Endometrial microvascular endothelial cells (primary cell): ENCODE results near the gene MBD3L2. TPM values are rescaled to one million over a fixed set of nuclear protein-coding genes. Genes with fewer than 3 reads are reported as not detected.
"Not testable (repeated sequence)": the region's sequence is repeated elsewhere in the genome, so short reads cannot be mapped to it uniquely, and the experiment has no call there.

Experiments
- in situ Hi-C: cut with HindIII; loops from 2 replicates; pipeline ENCODE4 v1.10.0; 2017; ENCODE audit warnings: low sequenced_read_pairs, low pct_unique_long_range_greater_than_20kb; ENCODE audit errors: inconsistent ontology term
- total RNA-seq: library from RNA; depleted of rRNA; stranded (reverse); fragments of >200 nt; gene quantifications from one replicate; pipeline ENCODE4 v1.2.3, GENCODE V29; 2015; ENCODE audit errors: inconsistent ontology term

Gene MBD3L2
- total RNA-seq, 1 donor from 2014 or later = not detected

- in situ Hi-C loops = not testable (repeated sequence)
Observed at GRCh38 chr19:7056371-7056770, 7.2 kb downstream of the MBD3L2 start.

DNA sequence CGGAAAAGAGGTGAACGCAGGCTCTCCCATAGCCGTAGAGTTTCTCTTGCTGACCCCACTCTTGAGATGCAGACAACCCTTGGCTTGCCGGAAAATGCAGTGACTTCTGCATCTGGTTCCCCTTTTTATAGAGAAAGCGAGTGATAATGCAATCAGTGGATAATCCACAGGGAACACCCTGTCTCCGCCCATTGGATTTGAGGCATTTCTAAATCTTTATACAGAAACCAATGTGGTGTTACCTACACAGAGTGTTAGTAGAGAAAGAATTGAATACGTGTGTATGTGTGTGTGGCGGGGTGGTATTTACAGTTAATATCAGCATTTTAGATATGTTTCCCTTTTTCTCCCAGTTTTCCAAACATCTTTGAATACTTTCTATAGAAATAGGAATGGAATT lies 9.5 kb downstream of the MBD3L2 start, which contains the start of gene MBD3L3:
Gene MBD3L3 (minus strand): TSS at position 101 of the 400 bp plus-strand sequence. CDS start 71 bp downstream, at position 30.
- in situ Hi-C loops = not testable (repeated sequence)

DNA sequence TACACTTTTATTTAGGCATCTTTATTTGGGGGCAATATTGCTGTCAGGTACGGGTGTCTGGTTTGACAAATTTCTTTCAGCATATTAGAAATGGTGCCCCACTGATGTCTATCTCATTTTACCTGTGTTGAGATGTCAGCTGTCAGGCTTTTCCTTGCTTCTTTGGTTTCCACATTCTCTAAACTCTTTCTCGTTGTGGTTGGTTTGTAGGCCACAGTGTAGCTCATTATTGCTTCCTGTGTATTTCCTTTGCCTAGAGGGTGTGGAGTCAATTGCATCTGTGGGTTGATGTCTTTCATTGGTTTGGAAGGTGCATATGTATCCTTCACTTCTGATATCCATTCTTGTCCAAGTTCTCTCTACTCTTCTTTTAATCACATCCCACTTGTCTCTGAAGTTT lies 10.9 kb downstream of the MBD3L2 start:
- in situ Hi-C loops = not testable (repeated sequence)

- in situ Hi-C loops = no loop called here
Observed at GRCh38 chr19:7063339-7063738, 14.2 kb downstream of the MBD3L2 start.

GRCh38 chr19:7063764-7064418 lies 14.8 kb downstream of the MBD3L2 start:
- in situ Hi-C loops = no loop called here

DNA sequence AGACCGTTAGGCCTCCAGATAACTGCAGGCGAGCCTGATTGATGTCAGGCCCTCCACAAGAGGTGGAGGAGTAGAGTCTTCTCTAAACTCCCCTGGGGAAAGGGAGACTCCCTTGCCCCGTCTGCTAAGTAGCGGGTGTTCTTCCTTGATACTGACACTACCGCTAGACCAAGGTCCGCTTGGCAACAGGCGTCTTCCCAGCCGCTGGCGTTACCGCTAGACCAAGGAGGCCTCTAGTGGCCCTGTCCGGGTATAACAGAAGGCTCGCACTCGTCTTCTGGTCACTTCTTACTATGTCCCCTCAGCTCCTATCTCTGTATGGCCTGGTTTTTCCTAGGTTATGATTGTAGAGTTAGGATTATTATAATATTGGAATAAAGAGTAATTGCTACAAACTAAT lies 18.0 kb downstream of the MBD3L2 start:
- in situ Hi-C loops = not testable (repeated sequence)

DNA sequence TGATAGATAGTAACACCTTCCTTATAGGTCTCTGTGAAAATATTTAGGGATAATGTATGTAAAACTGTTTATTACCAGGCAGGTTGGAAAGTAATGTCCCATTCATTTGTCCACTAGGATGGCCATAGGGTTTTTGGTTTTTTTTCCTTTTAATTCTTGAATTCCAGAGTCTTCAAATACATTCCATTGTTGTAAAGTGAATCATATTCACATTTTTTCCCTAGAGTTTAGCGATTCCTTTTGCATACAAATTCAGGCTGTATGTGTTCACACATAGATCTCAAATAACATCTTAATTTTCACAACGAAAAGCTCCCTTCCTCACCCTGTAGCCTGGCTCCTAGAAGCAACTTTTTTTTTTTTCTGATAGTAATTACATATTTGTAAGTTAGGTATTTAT lies 18.6 kb downstream of the MBD3L2 start:
- in situ Hi-C loops = no loop called here

DNA sequence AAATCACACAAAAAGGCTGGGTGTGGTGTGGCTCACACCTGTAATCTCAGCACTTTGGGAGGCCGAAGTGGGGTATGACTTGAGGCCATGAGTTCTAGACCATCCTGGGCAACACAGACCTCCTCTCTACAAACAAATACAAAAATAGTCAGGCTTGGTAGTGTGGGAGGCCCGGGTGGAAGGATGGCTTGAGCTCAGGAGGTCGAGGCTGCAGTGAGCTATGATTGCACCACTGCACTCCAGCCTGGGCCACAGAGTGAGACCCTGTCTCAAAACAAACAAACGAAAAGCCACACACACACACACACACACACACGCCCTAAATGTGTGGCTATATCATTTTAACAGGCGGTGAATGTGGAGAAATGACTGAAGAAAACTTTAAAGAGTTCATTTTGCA lies 19.5 kb downstream of the MBD3L2 start:
- in situ Hi-C loops = no loop called here

GRCh38 chr19:7069042-7069903 lies 20.2 kb downstream of the MBD3L2 start, which contains the start of gene ZNF557:
TSS of gene ZNF557 (plus strand) at chr19:7069703. CDS start at chr19:7075075, 5,372 bp downstream.
- in situ Hi-C loops = no loop called here

DNA sequence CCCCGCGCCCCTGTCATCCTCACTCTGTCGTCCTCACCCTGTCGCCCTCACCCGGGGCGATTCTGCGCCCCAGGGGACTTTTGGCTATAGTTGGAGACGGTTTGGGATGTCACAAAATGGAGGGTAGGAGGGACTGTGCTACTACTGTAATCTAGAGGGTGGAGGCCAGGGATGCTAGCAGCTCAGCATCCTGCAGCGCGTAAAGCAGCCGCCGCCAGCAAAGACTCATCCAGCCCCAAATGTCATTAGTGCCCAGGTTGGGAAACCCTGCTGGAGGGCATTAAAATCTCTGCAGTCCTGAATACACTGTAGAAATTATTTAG lies 20.7 kb downstream of the MBD3L2 start:
- in situ Hi-C loops = no loop called here

- in situ Hi-C loops = no loop called here
Observed at GRCh38 chr19:7072541-7072940, 23.4 kb downstream of the MBD3L2 start.

GRCh38 chr19:7074705-7075282 lies 25.7 kb downstream of the MBD3L2 start:
- in situ Hi-C loops = no loop called here

DNA sequence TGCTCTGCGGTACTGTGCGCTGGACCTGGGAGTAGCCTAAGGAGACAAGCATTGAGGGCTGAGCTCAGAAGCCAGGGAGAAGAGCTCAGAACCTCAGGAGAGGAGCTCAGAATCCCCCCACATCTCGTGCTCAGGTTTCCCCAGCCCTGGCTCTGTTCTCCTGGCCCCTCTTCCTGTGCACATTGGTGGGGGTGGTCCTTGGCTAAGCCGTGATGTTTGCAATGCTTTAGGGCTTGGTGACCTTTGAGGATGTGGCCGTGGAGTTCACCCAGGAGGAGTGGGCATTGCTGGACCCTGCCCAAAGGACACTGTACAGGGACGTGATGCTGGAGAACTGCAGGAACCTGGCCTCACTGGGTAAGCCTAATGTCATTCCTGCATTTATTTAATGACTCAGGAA lies 27.0 kb downstream of the MBD3L2 start:
- in situ Hi-C loops = no loop called here

- in situ Hi-C loops = no loop called here
Observed at GRCh38 chr19:7078008-7078407, 28.9 kb downstream of the MBD3L2 start.

GRCh38 chr19:7083076-7083956 lies 34.2 kb downstream of the MBD3L2 start:
- in situ Hi-C loops = no loop called here

DNA sequence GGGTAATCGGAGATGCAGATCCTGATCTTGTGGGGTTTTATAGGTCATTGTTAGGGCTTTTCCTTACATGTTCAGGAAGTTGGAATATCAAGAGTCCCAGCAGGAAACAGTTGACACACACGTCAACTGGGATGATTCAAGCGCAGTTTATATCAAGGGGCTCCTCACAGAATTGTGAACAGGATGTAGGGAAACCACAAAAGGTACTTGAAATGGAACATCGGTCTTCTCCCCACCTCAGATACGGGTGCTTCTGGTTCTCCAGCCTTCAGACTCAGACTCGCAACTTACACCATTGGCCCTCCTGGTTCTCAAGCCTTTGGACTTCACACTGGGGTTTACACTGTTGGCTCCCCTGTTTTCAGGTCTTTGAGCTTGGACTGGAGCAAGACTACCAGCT lies 39.9 kb downstream of the MBD3L2 start:
- in situ Hi-C loops = no loop called here

GRCh38 chr19:7098096-7098495 lies 49.0 kb downstream of the MBD3L2 start:
- in situ Hi-C loops = no loop called here

DNA sequence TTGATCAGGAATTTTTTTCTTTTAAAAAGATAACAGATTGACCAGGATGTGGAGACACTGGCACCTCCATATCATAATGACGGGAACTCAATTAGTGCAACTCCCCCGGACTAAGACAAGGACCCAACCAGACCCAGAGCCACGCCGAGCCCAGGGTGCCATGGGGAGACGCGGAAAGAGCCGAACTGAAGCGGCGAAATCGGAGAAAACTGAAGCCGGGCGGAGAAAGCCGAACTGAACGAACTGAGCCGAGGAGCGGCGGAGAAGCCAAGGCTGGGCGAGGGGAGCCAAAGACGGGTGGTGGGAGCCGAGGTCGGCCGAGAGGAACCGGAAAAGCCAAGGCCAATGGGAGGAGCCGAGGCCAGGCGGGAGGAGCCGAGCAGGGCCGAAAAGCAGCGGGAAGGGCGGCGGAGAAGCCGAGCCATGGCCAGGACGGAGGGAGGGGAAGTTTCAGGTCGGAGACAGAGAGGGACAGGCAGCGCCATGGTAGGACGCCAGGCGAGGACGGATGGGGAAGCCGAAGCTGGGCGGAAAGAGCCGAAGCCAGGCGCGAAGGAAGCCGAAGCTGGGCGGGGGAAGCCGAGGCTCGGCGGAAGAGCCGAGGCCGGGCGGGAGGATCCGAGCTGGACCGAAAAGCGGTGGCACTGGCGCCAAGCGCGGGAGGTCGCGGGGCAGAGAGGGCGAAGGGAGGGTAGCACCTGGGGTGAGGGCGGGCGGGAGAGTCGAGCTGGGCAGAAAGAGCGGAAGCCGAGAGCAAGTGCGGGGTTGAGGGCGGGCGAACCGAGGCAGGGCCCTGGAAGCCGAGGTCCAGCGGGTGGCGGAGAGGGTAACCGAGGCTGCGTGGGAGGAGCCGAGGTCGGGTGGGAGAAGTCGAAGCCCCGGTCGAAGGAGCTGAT lies 49.8 kb downstream of the MBD3L2 start:
- in situ Hi-C loops = no loop called here
